CD4-positive, alpha-beta T cell treated with Interleukin-1 beta for 1 hour (primary cell): Measurements from ENCODE around the gene SLC24A1.
"Not testable (repeated sequence)": the region's sequence is repeated elsewhere in the genome, so short reads cannot be mapped to it uniquely, and the experiment has no call there.

Experiments
- DNase-seq, 2 donors: peaks; one replicate each; pipeline ENCODE4 v3.0.0-alpha.2; 2020 to 2022

SLC24A1 gene

DNA sequence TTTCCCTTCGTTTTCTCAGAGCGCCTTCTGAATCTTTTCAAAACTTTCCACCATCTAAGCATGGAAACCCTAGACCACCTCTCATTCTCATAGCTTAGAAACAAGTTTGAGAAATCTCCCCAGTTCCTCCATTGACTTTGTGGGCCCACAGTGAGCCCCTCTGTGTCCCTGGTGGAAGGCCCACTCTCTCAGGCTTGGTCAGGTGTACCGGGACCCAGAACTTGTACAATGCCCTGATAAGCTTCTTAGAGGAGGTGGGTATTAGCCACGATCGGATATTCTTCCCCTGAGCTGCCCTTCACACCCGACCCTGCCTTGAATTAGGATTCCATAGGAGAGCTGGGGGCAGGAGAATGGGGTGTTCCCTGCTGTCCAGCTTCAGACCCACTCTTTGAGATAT, at the start of gene SLC24A1:
TSS of gene SLC24A1 (plus strand) at position 301 of the 400 bp plus-strand sequence. CDS start 2,143 bp downstream, outside the sequence.
- DNase-seq = no peak

DNA sequence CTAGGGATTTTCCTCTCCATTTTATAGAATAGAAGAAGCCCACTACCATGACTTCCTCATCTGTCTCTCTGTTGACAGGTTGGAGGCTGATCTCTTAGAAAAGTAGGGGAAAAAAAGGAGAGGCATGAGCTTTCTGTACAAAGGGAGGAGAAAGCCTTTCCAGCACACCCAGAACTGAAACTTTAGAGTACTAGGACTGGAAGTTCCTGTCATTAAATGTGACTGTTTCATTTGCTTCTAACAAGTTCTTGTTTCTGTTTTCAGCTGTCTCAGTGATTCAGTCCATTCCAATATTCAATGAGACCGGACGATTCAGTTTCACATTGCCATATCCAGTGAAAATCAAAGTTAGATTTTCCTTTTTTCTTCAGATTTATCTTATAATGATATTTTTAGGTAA, 49.8 kb upstream of the SLC24A1 start:
- DNase-seq = no peak

DNA sequence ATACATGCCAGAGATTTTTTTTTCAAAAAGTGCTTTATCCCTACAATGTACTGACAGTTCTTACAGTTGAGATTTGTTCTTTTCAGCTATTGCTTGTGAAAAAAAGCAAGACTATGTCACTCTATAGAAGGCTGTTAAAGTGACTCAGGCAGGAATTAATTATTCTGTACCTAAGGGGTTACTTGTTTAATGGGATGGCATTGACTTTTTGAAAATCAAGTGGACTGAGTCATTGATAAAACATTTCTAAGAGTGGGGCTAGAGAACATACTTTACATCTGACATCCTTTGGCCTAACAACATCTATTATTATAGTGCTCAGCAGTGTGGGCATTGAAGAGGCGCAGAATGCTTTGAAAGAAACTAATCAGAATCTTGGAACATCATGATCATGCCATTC, 45.1 kb upstream of the SLC24A1 start:
- DNase-seq = no peak

DNA sequence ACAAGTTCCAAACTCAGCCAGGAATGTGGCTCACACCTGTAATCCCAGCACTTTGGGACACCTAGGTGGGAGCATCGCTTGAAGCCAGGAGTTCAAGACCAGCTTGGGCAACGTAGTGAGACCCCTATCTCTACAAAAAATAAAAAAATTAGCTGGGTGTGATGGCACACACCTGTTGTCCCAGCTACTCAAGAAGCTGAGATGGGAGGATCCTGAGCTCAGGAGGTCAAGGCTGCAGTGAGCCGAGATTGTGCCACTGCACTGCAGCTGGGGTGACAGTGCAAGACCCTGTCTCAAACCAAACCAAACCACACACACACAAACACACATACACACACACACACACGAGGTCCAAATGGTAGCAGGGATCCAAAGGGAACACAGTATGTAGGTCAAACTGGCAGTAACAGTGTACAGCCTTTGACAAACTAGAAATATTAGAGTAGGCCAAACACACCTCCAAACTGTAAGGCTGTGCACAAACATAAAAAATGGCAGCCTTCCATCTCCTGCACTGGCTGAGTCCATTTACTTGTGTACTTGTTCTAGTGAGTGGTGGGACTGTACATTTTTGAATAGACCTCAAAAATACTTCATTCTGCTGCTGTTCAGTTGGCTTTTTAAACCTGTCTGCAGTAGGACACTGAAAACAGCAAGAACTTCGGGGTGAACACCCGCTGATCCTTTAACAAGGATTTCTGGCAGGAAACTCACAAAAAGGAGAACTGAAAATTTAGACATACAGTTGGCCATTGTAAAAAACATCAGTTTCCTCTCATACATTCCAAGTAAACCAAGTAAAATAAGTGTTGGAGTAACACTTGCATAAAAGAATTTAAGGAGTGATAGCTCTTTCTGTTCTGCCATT, 44.4 kb upstream of the SLC24A1 start:
- no peak for DNase-seq

DNA sequence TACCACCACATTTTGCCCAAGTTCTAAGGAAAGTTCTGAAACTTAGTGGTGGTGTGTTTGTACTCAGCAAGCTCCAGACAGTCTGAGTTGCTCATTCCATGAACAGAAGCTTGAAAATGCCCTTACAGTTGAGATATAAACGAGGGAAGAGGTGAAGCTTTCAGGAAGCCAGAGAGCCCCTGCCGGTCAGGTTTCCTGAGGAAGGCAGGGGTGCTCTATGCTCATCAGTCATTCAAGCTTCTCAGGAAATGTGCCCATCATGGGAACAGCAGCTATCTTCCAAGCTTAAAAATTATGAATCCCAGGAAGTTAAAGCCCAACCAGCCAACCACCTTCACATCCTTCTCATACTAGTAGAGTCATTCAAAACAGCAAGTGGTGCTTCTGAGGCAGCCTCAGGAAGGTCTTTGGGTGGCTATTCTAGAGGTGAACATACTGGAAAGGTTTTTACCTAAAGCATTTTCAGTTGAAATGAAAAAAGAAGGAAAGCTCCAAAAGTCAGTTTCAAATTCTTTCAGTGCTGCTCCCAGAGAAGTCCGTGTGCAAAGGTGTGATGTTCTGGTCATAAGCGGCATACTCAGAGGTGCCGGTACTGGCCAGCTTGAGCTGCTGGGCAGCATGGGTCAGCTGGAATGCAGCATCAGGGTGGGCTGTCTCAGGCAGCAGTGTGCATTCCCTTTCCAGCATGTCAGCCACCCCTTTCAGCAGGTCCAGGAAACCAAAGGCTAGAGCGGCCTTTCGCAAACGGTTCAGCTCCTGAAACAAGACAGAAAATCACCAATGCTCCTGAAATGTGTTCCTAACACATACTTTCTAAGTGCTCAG, 42.6 kb upstream of the SLC24A1 start:
- DNase-seq = no peak

DNA sequence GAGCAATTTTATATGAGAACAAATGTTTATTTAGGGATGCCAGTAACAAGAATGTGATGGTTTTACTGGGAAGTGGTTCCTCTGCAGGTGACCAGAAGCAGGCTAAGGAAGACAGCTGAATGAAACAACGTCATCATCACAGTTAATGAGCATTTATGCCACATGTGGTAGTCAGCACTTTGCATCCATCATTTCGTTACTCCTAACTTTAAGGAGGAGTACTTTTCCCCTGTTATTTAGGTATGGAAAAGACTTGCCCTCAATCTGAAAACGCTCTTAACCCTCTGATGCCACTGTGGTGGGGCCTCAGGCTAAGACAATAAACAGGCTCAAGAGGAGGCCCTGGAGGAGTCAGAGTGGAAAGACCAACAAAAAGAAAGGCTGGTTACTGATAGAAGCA, 42.0 kb upstream of the SLC24A1 start:
- DNase-seq = no peak

DNA sequence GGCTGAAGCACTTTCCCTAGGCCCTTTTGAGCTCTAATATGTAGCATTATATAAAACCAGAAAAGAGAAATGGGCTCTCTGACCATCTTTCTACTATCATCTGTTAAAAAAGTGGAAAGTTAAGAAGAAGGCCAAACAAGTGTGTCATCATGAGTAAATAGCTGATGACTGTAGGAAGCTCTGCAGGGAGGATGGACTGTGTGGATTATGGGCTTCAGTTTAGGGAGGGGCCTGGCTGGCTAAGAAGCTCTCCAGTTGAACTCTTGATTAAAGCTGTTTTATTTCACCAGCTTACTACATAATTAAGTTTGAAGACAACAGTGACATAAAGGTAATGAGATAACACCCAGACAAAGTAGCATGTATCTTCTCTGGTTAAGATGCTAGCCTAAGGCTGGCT, 41.5 kb upstream of the SLC24A1 start:
- no peak for DNase-seq

DNA sequence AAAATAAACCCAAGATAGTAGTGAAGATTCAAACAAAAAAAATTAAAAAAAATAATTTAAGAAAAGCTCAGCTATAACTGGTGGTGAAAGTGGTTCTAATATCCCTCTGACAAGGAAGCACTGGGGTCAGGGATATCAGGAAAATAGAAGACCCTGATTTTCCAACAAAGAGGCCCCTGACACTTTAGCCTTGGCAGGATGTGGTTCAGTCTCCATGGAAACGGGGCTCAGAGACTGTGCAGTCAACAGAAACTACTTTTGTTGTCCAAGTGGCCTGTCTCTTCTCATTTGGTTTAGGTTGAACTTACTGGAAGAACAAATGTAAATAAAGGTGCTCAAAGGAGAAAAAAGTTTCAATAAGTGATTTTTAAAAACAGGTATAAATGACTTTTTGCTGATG, 38.0 kb upstream of the SLC24A1 start:
- peak; percentile 58 to 74 for DNase-seq

DNA sequence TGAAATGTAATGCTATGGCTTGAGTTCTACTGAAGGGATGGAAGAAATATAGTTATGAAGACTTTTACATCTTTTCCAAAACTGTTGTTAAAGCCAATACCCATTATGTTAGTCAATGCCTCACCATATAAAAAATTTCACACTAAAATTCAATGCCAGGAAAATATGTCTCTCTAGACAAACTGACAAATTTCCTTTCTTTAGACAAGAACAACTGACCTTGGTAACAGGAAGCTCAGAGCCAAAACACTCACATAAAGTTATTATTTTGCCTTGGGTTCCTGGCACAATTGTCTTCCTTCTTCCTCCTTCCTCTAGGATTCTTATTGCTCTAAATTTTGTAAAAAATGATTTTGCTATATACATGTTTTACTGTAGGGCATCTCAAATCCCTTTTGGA, 37.5 kb upstream of the SLC24A1 start:
- DNase-seq = no peak

DNA sequence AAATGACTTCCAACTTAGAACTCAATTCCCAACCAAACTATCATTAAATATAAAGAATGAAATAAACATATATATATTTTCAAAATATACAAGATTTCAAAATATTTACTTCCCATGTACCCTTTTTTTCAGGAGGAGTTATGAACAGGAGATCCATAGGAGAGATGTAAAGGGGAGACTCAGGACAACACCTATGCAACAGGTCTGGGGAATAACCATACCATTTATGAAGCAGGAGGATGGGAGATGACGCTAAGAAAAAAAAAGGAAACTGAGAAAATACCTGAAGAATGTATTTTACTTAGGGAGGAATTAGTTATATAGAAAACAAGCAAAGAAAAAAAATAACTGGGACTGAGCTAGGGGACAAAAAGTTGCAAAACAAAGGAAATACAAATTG, 34.6 kb upstream of the SLC24A1 start:
- DNase-seq = no peak

DNA sequence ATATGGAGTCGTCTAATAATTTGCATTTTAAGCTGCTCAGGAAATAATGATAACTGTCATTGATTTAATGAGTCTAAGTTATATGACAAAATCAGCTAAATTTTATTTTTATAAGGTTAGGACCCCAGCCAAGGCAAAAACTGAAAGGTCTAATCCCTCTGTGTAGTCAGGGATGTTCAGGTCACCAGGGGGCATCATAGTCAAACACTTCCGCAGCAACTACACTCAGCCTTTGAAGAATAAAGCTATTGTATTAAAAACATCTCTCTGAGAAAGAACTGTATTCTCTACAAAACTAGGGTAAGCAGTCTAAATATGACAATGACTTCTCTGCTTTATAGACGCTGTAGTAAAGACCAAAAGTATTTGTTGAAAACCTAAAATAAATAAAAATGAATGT, 25.8 kb upstream of the SLC24A1 start:
- peak in 1 of 2 donors; percentile 24 for DNase-seq

DNA sequence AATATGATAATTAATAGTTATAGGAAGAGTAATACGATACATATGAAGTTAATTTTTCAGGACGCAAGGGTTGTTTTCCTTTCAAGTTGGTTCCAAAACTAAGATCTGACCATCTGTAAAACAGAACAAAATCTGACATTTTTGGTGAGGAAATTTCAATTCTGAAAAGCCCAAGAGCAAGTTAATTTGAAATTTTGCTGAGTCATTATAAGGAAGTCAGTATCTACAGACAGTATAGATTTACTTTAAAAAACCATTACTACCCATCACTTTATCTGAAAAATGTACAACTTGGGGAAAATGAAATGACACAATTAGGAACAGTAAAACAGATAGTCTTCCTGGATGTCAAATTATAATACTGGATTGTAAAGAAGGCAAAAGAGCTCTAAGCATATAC, 23.3 kb upstream of the SLC24A1 start:
- no peak for DNase-seq

DNA sequence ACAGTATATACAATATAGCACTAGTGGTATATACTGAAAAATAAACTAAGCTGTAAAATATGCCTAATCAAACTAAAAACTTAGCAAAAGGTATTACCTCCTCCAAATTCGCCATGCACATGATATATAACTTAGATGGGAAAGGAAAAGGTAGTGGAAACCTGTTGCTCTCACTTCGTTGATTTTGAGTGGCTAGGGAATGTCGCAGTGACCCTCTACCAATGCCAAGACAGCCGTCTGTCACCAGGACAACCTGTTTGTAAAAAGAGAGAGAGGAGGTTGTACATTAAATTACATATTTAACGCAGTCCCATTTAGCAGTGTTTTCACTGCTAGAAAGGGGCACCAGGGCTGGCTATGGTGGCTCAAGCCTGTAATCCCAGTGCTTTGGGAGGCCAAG, 22.1 kb upstream of the SLC24A1 start:
- DNase-seq = no peak

DNA sequence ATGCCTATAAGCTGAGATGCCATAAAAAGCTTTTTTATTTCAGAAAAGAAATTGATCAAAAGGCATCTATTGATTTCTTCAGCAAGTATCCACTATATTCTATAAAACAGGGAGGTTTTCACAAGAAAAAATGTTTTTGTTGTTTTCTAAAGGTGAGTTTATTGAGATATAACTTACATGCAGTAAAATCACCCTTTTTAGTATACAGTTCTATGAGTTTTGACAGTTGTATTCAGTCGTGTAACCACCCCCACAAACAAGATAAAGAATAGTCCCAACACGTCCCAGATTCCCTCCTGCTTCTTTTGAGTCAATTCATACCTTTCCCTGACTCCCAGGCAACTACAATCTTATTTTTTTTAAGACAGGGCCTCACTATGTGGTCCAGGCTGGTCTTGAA, 18.6 kb upstream of the SLC24A1 start:
- DNase-seq = no peak

DNA sequence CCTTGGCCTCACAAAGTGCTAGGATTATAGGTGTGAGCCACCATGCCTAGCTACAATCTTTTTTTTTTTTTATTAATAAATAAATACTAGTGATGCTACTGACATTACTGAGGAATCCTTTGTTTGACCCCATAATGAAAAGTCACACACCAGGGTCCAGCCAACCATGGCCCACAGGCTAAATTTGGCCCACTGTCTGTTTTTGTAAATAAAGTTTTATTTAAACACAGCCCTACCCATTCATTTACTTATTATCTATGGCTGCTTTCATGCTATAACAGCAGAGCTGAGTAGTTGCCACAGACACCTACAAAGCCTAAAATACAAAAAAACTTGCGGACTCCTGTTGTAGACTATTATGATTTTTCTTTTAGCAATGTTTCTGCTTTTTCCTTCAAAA, 18.2 kb upstream of the SLC24A1 start:
- DNase-seq = no peak

DNA sequence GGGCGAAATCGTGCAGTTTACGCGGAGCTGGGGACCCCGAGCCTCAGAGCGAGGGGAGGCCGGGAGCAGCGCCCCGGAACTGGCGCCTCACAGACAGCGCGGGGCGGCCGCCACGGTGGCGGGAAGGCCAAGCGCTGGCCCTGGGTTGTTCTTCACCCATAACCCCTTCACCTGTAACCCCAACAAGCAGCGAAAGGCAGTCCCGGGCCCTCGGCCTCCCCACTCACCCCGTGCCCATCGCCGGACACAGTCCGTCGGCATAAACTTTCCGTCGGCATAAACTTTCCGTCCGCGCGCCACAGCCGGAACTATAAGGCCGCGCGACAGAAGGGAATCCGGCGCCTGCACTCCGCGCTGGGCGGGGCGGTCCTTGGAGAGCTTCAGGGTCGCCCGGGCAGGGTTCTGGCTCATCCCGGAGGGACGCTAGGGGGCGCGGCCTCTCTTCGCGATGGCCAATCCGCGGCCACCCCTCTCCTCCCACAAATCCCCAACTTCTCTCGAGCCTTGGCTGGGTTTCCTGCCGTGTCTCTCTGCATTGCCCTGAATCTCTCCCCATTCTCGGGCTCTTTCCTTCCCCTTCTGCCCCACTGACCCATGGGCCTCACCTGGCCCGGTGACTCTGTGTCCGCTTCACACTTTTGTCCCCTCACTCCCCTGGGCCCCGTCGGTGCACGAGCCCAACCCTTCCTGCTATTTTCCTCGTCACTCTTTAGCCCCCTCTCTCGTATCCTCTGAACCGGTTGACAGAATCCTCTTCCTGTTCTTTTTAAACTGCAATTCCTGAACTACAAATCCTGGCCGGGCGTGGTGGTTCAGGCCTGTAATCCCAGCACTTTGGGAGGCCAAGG, 10.6 kb upstream of the SLC24A1 start, which contains the start of gene INTS14:
TSS of gene INTS14 (minus strand) at position 261 of the 848 bp plus-strand sequence. CDS start 3,751 bp downstream, outside the sequence.
- DNase-seq = peak; percentile 92

DNA sequence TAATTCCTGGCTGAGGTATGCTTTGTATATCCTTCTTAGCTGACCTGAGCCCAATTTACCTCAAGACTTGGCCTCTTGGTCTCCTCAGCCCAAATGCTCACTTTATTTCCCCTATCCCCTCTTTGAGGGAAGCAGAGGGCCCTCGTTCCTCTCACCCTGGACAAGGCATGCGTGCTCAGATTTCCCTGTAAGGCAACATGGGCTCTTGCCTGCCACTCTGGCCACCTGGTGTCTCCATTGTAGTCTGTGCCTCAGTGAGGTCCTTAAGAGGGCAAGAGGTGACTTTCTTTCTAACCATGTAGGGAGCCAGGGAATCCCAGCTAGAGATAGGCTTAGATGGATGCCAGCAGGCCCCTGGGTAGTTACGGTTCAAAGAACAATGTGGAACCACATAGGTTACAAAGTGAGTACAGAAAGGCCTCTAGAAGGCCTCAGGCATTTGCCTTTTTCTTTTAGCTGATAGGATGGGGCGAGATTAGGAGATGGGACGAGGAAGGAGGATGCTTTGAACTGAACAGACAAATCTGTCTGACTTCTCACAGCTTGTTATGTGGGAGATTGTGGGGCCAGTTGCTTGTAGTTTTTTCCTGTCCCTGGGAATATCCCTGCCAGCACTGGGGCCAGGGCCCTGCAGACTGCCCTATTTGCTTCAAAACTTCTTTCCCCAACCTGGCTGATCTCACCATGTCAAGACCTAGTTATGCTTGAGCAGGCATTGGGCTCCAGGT, 9.7 kb upstream of the SLC24A1 start:
- DNase-seq = no peak

DNA sequence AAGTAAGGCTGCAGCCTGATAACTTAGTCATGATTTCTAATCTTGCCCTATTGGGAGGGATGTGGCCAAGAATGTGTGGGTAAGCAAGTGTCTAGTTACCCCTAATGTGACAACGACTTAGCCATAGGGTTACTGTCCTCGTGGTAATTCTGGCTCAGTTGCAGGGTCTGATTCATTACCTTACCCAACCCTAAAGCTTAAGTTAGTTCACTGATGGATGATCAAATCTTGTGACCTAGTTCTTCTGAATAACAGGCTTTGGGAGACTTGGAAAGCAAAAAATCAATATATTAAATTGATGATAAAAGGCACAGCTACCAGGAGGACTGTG, 9.2 kb upstream of the SLC24A1 start:
- no peak for DNase-seq

DNA sequence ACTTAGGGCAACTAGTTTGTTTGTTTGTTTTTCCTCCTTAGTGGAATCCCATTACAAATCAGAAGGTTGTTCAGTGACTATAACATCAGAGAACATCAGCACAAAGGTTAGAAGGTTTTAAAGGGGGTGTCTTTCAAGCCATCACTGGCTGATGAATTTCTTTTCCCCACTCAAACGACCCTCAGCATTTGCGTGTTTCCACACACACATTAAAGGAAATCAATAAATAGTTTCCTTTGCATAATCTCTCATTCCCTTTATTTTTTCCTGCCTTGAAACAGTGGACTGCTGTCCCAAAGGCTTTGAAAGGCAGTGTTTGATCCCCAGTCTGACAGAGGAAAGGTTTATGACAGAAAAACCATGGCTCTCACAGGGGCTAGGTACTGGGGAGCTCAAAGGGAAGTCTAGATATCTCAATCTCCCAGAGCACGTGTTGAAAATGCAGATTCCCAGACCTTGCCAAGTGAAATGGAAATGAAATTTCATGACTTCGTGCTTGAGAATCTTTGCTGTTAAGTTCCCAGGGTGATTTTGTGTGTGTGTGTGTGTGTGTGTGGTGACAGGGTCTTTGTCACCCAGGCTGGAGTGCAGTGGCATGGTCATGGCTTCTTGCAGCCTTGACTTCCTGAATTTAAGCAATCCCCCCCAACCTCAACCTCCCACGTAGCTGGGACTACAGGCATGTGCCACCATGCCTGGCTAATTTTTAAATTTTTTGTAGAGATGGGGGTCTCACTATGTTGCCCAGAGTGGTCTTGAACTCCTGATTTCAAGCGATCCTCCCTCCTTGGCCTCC, 8.6 kb upstream of the SLC24A1 start:
- no peak for DNase-seq

DNA sequence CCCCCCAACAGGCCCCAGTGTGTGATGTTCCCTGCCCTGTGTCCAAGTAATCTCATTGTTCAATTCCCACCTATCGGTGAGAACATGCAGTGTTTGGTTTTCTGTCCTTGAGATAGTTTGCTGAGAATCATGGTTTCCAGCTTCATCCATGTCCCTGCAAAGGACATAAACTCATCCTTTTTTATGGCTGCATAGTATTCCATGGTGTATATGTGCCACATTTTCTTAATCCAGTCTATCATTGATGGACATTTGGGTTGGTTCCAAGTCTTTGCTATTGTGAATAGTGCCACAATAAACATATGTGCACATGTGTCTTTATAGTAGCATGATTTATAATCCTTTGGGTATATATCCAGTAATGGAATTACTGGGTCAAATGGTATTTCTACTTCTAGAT, 5.9 kb upstream of the SLC24A1 start:
- DNase-seq = not testable (repeated sequence)

DNA sequence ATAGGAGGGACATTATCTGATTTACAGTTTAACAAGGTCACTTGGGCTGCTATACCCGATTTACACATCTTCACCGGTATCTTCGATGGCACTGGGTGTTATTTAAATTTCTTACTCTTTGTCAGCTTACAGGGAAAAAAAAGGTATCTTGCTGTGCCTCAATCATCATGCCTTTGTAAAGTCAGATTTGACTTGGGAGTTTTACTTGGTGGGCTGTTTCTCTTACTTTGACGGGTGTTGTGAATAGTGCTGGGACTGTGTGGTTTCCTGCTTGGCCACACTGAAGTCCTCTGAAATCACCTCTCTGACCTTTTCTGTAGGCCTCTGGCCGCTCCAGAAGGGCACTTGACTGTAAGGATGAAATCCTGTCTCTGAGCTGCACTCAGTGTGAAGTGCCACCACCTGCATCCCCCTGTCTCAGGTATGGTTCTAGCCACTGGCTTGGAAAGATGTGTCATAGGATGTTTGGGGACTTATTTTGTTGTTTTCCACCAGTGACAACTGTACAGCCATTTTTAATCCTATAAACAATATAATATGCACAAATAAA, 3.1 kb upstream of the SLC24A1 start:
- no peak for DNase-seq
